Measurements from ENCODE around the gene SH3BP1.
A peak's percentile ranks its signal among the peaks of the same experiment; 100 is the strongest.

Gene SH3BP1

GRCh38 chr22:37616201-37617083 lies 23.0 kb upstream of the SH3BP1 start:
- no peak for DNase-seq (ENCODE audit: extremely low read depth in 1 of 2, low read depth in 1 of 2)

DNA sequence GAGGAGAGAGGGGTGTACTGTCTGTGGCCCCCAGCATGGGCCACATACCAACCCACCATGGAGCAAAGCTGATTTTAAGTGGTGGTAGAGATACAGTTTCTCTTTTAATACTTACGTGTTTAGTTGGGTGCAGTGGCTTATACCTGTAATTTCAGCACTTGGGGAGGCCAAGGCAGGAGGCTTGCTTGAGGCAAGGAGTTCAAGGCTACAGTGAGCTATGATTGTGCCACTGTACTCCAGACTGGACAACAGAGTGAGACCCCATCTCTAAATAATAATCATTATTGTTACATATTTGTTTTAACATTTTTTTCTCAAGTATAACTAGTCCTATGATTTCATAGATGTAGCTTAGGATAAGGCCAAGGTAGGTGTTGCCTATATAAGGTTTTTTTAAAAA lies 22.0 kb upstream of the SH3BP1 start:
- DNase-seq (ENCODE audit: extremely low read depth in 1 of 2, low read depth in 1 of 2), result no peak

DNA sequence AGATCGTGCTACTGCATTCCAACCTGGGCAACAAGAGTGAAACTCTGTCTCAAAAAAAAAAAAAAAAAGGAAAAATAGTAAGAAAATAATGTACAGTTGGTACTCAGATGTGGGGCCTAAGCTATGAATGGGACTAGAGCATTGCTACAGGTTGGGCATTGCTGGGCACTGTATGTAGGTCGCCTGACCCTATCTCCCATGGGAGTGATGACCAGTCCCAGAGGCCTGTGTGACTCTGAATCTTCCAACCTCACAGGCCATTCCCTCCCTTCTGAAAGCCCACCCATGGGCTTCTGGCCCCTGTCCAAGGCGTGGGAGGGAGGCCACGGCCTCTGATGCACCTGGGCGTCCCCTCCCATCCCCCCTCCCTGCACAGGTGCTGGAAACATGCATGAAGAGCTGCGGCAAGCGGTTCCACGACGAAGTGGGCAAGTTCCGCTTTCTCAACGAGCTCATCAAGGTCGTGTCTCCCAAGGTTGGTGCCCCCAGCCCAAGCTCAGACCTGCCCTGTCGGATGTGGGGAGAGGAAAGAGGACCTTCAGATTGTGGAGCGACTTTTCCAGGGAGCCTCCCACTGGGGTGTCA lies 21.3 kb upstream of the SH3BP1 start:
- no peak for DNase-seq (ENCODE audit: extremely low read depth in 1 of 2, low read depth in 1 of 2)

DNA sequence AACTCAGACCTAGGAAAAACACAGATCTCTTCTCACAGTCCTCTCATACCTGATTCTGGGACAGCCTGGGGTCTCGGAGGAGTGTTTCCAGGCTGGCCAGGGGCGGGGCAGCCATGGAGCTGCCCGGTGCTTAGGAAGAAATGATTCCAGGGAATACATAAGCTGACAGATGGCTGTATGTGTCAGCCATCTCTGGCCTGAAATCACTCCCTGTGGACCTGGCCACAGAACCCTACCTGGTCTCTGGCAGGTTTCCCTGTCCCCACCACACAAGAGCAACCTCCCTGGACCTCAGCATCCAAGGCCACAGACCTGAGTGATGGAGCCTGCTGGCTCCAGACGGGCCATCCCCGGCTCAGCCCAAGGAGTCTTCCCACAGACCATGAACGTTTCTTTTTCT lies 20.8 kb upstream of the SH3BP1 start:
- DNase-seq (ENCODE audit: extremely low read depth in 1 of 2, low read depth in 1 of 2), result no peak

DNA sequence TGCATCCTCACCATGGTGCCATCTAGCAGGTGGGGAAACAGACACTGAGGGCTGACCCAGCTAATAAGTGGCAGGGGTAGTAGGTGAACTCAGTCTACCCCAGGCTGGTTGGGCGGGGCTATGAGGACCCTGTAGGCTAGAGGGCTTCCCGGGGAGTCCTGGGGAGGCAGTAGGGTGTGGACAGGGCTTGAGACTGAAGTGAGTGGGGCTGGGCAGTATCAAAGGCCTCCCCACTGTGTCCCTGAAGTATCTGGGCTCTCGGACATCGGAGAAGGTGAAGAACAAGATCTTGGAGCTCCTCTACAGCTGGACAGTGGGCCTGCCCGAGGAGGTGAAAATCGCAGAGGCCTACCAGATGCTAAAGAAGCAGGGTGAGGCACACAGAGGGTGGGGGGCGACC lies 19.5 kb upstream of the SH3BP1 start:
- DNase-seq (ENCODE audit: extremely low read depth in 1 of 2, low read depth in 1 of 2), result no peak

DNA sequence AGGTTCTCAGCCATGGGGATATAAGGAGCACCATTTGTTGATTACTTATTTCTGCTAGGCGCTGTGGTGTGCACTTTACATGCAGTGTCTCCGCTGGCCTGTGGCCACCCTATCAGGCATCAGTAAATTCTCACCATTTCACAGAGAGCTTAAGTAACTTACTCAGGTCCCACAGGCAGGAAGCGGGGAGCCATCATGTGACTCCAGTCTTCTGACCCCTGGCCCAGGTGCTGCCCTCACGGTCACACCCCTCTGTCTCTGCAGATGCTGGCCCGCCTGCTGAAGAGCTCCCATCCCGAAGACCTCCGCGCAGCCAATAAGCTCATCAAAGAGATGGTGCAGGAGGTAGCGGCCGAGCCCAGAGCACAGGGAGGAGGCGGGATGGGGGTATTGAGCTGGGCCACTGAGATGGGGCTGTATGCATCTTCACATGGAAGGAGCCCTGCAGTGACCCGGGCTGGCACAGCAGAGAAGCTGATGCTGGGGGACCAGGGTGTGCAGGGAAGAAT lies 18.1 kb upstream of the SH3BP1 start:
- DNase-seq (ENCODE audit: extremely low read depth in 1 of 2, low read depth in 1 of 2), result no peak

- peak in 1 of 2 donors; percentile 62 for DNase-seq (ENCODE audit: extremely low read depth in 1 of 2, low read depth in 1 of 2)
Measured at GRCh38 chr22:37623075-37624016, 16.1 kb upstream of the SH3BP1 start.

GRCh38 chr22:37624017-37624365 lies 15.5 kb upstream of the SH3BP1 start:
- no peak for DNase-seq (ENCODE audit: extremely low read depth in 1 of 2, low read depth in 1 of 2)

- no peak for DNase-seq (ENCODE audit: extremely low read depth in 1 of 2, low read depth in 1 of 2)
Measured at GRCh38 chr22:37624876-37625275, 14.6 kb upstream of the SH3BP1 start.

DNA sequence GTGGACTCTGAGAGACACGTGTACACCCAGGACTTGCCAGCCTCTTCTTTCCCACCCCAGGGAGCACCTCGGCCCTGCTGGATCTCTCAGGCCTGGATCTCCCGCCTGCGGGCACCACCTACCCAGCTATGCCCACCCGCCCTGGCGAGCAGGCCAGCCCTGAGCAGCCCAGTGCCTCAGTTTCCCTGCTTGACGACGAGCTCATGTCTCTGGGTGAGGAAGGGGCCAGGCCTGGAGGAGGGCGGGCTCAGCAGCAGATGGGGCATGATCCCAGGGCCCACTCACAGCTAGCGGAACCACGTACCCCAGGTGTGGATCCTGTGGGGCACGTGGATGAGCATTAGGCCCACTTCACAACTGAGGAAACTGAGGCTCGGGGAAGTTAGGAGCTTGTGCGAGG lies 13.7 kb upstream of the SH3BP1 start:
- no peak for DNase-seq (ENCODE audit: extremely low read depth in 1 of 2, low read depth in 1 of 2)

DNA sequence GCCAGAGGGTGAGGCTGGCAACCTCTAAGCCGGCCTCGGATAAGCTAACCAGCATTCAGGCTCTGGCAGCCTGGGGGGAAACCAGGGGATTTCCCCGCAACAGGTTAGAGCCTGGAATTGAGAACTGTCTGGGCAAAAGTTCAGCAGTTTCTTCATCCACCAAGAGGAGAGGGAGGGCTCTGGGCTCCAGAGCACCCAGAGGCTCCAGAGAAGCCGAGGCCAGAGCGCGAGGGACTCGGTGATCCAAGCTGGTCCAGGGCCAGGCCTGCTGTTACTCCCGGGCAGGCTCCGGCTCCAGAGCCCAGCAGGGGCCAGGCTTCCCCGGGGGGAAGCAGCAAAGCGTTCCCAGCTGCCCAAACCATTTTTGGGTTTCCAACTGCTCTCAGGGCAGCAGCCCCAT lies 13.3 kb upstream of the SH3BP1 start:
- no peak for DNase-seq (ENCODE audit: extremely low read depth in 1 of 2, low read depth in 1 of 2)

GRCh38 chr22:37626556-37627075 lies 12.9 kb upstream of the SH3BP1 start:
- no peak for DNase-seq (ENCODE audit: extremely low read depth in 1 of 2, low read depth in 1 of 2)

- no peak for DNase-seq (ENCODE audit: extremely low read depth in 1 of 2, low read depth in 1 of 2)
Measured at GRCh38 chr22:37627121-37627520, 12.3 kb upstream of the SH3BP1 start.

- DNase-seq (ENCODE audit: extremely low read depth in 1 of 2, low read depth in 1 of 2), result no peak
Measured at GRCh38 chr22:37627545-37627944, 11.9 kb upstream of the SH3BP1 start.

- DNase-seq (ENCODE audit: extremely low read depth in 1 of 2, low read depth in 1 of 2), result no peak
Measured at GRCh38 chr22:37628830-37629229, 10.6 kb upstream of the SH3BP1 start.

DNA sequence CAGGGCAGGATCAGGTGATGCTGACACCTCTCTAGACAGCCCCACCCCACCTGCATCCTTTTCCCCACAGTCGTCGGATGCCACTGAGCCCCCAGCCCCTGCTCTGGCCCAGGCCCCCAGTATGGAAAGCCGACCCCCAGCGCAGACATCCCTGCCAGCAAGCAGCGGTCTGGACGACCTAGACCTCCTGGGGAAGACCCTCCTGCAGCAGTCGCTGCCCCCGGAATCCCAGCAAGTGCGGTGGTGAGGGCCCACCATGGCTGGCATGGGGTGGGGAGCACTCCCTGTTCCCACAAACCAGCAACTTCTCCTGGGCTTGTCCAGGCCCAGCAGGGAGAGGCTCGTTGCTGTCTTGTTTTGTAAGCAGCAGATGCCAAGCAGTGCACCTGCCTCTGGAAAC lies 9.5 kb upstream of the SH3BP1 start:
- DNase-seq (ENCODE audit: extremely low read depth in 1 of 2, low read depth in 1 of 2), result no peak

DNA sequence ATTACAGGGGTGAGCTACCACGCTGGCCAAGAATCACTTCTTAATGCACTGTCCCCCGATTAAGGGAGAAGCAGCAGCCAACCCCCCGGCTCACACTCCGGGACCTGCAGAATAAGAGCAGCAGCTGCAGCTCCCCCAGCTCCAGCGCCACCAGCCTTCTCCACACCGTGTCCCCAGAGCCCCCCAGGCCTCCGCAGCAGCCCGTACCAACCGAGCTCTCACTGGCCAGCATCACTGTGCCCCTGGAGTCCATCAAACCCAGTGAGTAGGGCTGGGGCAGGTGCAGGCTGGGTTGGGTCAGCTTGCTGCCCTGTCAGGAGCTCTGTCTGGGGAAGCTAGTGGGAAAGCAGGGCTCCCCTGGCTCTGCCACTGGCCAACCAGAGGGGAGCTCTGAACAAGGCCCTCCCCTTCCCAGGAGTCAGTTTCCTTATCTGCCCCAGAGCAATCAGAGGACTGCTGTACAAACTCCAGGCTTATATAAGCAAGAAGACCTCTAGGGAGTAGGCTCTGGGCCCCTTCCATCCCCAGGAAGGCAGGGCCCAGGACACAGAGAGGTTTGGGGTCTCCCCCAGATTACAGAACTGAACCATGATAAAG lies 8.5 kb upstream of the SH3BP1 start:
- no peak for DNase-seq (ENCODE audit: extremely low read depth in 1 of 2, low read depth in 1 of 2)

GRCh38 chr22:37631448-37632173 lies 7.9 kb upstream of the SH3BP1 start:
- no peak for DNase-seq (ENCODE audit: extremely low read depth in 1 of 2, low read depth in 1 of 2)

- no peak for DNase-seq (ENCODE audit: extremely low read depth in 1 of 2, low read depth in 1 of 2)
Measured at GRCh38 chr22:37632174-37633088, 7.0 kb upstream of the SH3BP1 start.

Data from stimulated activated CD8-positive, alpha-beta memory T cell treated with anti-CD3 and anti-CD28 coated beads, Interleukin-7, amount 100 ng/mL, for 48 hours (primary cell).